Measurements from ENCODE around the gene JSRP1.

JSRP1 gene

GRCh38 chr19:2255982-2256685, at the start of gene JSRP1:
Gene JSRP1 (minus strand): TSS chr19:2256417. CDS start chr19:2255314, 1,103 bp downstream.
- DNase-seq, result no peak

DNA sequence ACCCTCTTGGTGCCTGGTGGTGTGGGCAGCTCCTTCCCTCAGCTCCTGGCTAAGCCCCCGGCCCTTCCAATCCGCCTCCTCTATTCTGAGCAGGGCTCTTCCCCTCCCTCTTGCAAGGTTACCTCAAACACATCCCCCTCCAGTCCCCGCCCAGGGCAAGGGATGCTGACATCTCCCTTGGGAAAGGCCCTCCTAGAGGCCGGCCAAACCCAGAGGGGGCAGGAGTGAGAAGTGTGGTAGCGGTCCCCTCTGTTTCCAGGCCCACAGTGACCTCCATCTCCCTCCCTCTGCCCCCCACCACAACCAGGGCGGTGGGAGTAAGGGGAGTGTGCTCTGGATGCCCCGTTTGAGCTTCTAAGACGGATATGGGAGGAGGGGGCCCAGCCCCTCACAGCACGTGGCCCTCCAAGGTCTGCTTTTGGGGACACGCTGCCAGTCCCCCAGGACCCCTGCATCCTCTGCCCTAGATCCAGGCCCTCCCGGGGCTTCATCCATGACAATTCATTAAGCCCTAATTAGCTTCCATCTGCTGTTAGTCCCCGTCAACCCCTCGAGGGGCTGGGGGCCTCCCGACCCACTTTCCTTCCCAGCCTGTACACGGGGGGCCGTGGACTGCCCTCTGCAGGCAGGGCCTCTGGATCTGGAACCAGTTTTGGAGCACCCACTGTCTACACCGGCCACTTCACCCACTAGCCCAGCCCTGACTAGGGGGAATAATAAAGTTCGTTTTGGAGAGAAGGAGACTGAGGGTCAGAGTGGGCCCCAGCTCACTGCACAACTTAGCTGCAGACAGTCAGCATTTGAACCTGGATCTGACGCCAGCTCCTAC, 49.4 kb upstream of the JSRP1 start:
- DNase-seq, result no peak

GRCh38 chr19:2303211-2303798, 47.1 kb upstream of the JSRP1 start:
- DNase-seq, result no peak

DNA sequence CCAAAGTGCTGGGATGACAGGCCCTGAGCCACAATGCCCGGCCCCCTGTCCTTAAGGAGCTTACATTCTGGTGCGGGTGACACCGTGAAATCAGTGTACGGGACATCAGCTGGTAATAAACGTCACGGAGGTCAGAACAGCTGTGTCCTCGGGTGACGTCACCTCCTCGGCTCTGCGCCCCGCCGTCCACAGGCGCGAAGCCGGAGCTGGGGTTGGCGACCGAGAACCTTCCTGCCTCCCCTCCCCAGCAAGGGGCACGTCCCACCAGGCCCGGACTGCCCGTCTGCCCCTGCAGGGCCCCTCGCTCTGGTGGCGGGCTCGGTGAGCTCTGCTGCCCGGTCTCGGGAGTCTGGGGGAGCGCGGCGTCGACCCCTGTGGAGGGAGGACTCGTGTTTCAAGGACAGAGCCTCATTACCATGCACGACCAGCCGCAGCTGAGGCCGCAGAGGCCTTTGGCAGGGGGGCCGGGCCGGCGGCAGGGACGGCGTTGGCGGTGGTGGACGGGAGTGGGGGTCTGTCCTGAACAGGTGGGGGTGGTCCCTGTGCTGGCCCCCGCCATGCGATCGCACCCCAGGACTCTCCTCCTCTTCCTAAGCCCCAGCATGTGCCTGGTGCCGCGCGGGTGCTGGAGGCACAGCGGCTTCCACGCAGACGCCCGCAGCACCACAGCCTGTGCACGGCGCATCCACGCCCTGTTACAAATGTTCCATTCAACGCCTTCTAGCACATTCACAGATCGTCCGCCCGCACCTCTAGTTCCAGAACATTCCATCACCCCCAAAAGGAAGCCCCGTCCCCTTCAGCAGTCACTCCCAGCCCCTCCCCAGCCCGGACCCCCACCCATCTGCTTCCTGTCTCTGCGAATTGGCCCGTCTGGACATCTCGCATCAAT, 46.3 kb upstream of the JSRP1 start:
- DNase-seq, result no peak

GRCh38 chr19:2300533-2300932, 44.3 kb upstream of the JSRP1 start:
- DNase-seq, result no peak

DNA sequence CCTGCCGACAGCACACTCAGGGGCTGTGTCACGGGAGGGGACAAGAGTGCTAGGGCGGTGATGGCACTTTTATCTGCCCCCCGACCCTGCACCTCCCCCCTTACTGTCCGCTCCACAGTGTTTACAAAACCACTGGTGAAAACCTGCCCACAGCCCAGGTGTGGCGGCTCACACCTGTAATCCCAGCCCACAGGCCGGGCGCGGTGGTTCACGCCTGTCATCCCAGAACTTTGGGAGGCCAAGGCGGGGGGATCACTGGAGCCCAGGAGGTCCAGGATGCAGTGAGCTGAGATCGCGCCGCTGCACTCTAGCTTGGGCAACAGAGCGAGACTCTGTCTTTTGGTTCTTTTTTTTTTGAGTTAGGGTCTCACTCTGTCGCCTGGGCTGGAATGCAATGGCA, 39.9 kb upstream of the JSRP1 start:
- DNase-seq, result no peak

DNA sequence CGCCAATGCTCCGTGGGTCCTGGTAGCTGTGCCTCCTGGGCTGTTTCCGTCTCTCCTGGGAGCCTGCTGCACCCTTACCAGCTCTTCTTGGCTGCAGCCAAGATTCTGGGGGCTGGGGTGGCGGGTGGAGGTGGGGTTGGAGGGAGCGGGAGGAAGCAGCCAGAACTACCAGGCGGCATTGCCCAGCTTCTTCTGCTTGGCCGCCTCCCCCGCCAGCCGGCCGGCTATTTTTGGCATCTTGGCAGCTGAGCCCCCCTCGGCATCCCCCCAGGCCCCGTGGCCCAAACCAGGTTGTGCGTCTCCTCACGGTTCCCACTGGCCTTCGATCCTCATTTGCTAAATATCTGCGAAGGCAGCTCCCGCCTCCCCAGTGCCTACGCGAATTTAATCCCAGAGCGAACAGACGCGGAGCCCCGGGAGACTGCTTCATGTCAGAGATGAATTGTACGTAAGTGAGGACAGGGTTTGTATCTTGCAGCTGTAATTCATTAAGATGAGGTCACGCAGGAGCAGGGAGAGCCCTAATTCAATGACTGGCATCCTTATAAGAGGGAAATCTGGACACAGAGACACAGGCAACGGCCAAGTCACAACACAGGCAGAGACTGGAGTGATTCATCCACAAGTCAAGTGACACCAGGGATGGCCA, 38.6 kb upstream of the JSRP1 start:
- DNase-seq, result no peak

DNA sequence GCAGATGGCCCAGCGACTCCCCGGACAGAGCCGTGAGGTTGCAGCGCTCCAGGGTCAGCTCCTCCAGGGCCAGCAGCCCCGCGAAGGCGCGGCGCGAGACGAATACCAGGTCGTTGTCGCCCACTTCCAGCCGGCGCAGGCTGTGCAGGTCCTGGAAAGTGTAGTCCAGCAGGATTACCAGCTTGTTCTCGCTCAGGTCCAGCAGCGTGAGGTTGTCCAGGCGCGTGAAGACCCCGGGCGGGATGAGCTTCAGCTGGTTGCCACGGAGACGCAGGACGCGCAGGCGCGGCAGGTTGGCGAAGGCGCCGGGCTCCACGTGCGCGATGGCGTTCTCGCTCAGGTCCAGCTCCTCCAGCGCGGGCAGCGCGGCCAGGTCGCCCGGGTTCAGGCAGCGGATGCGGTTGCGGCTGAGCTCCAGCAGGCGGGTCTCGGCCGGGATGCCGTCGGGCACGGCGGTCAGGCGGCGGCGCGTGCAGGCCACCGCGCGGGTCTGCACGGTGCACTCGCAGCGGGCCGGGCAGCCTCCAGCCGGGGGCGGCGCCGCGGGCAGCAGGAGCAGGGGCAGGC, 35.1 kb upstream of the JSRP1 start:
- DNase-seq, result no peak

GRCh38 chr19:2290441-2291184, 34.4 kb upstream of the JSRP1 start:
- DNase-seq, result no peak

DNA sequence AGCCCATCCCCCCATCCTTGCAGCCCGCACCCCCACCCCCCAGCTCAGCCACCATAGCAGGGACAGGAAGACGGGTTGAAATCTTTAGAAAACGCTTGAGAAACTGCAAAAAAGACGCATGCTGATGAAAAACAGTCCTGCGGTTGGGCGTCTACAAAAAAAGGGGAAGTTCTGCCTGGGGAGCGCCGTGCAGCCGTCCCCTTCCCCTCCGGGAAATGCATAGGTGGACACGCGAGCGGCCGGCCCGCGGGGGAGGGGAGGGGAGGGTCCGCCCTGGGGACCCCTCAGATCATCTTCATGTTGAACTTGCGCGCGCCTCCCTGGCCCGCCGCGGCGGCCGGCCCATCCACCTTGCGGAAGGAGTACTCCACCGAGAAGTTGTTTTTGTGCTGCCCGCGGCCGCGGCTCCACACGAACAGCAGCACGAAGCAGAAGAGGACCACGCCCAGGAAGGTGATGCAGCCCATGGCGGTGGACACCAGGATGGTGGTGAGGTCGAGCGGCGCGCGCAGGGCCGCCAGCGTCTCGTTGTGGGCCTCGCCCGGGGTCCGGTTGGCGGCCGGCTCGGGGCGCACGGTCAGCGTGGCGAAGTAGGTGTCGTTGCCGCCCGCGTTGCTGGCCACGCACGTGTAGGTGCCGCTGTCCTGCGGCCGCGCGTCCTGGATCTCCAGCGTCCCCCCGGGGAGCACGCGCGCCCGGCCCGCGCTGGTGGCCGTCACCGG, 33.7 kb upstream of the JSRP1 start:
- peak; percentile 13 for DNase-seq

DNA sequence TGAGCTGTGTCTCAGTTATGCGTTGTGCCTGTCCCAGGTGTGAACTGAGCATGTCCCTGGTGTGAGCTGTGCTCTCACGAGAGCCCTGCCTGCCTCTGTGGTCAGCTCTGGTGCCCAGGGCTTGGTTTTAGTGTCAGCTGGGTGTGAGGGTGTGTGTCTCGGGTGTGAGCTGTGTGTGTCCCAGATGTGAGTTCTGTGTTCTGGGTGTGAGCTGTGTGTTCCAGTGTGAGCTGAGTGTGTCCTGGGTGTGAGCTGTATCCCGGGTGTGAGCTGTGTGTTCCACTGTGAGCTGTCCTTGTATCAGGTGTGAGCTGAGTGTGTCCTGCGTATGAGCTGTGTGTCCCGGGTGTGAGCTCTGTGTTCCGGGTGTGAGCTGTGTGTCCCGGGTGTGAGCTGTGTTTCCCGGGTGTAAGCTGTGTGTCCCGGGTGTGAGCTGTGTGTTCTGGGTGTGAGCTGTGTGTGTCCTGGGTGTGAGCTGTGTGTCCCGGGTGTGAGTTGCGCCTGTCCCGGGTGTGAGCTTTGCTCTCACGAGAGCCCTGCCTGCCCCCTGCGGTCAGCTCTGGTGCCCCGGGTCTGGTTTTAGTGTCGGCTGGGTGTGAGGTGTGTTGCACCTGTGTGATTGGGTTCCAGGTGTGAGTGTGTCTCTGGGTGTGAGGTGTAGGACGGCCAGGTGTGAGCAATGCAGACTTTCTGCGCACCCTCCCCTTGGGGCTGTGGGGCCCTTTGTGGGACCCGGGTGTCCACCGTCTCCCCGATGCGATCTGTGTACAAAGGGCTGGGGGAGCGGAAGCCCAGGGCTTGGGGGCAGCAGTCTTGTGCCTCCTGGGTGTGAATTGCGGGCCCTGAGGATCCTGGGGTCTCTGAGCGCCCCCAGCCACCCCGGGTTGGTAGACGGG, 32.8 kb upstream of the JSRP1 start:
- no peak for DNase-seq

- DNase-seq, result no peak
These were observed 32.2 kb upstream of the JSRP1 start for GRCh38 chr19:2288338-2288817.

GRCh38 chr19:2287585-2288337, 31.5 kb upstream of the JSRP1 start:
- DNase-seq, result no peak

- DNase-seq, result no peak
These were observed 30.4 kb upstream of the JSRP1 start for GRCh38 chr19:2286402-2287140.

DNA sequence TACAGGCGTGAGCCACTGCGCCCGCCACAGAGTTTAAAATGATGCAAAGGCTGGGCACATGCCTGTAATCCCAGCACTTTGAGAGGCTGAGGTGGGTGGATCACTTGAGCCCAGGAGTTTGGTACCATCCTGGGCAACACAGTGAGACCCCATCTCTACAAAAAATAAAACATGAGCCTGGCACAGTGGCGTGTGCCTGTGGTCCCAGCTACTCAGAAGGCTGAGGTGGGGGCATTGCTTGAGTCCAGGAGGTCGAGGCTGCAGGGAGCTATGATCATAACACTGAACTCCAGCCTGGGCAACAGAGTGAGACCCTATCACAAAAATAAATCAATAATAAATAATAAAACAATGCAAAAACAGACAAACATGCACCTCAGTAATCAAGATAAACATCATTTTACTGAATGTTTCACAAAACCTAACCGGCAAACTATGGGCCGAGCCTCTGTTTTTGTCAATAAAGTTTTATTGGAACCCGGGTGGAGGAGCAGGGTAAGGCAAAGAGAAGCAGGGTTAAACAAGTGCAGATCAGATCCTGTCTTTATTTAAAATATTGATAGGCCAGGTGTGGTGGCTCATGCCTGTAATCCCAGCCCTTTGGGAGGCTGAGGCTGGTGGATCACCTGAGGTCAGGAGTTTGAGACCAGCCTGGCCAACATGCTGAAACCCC, 27.8 kb upstream of the JSRP1 start:
- DNase-seq, result no peak

DNA sequence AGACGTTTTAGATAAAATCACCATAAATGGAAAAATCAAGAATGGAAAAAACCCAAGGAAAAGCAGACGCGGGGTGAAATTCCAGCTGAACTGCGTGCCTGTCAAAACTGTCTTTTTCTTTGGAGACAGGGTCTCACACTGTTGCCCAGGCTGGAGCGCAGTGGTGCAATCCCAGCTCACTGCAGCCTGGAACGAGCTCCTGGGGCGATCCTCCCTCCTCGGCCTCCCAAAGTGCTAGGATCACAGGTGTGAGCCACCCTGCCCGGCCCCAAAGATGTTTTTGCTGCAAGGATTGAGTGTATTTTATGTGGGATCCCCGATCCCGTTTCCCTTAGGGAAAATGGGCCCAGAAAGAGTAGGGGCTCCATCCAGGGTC, 26.6 kb upstream of the JSRP1 start:
- DNase-seq, result no peak
